GM19328 (cell line): ENCODE results near the gene ARHGEF16.

Source experiments
- ATAC-seq: cut with Tn5 transposase; IDR thresholded peaks from one replicate; pipeline ENCODE4 v1.9.1; 2021; ENCODE audit warnings: mild to moderate bottlenecking, moderate library complexity; ENCODE audit not compliant: unreplicated experiment

ARHGEF16 gene

GRCh38 chr1:3453891-3454810 is at the start of gene ARHGEF16:
ARHGEF16 (plus strand) TSS chr1:3454665; CDS start chr1:3463085, 8,420 bp downstream.
- ATAC-seq = no peak

DNA sequence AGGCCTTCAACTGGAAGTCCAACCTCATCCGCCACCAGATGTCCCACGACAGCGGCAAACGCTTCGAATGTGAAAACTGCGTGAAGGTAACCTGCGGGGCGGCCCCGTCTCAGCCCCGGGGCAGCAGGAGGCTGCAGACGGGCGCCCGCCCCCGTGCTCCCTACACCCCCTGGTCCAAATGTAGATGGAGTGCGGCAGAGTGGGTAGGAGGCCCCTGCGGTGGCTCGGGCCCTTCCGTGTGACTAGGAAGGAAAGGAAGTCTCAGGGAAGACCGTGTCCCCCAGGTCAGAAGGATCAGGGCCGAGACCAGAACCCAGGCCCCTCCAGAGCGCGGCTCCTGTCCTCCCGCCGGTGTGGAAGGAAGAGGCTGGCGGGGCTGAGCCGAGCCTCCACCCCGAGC is 49.7 kb upstream of the ARHGEF16 start:
- no peak for ATAC-seq

- no peak for ATAC-seq
These were observed 49.0 kb upstream of the ARHGEF16 start for GRCh38 chr1:3405491-3405890.

DNA sequence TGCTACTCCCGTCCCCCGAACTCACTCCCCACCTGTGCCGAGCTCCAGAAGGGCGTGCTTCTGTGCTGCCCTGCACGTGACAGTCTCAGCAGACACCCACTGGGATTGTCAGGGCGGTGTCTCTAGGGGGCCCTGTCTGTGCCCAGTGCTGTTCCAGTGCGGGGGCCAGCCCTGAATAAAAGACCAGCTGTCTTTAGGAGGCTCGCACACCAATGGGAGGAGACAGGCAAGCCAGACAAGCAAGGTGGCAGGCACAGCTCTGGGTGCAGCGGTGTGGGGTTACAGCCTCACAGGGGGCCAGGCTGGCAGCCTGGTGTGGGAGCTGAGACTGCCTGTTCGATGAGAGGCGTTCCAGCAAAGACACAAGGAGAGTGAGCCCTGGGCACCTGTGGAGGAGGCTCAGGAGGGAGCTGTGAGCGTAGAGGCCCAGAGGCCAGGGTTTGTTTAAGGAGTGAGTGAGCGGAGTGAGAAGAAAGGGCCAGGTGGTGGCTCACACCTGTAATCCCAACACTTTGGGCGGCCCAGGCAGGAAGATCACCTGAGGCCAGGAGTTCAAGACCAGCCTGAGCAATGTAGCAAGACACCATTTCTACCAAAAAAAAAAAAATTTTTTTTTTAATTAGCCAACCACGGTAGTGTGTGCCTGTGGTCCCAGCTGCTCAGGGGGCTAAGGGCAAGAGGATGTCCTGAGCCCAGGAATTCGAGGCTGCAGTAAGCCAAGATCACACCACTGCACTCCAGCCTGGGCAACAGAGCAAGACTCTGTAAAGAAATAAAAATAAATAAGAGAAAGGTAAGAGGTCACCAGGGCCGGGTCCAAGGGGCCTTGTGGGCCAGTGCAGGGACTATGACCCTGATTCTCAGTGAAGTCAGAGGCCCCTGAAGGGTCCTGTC is 48.2 kb upstream of the ARHGEF16 start:
- no peak for ATAC-seq

DNA sequence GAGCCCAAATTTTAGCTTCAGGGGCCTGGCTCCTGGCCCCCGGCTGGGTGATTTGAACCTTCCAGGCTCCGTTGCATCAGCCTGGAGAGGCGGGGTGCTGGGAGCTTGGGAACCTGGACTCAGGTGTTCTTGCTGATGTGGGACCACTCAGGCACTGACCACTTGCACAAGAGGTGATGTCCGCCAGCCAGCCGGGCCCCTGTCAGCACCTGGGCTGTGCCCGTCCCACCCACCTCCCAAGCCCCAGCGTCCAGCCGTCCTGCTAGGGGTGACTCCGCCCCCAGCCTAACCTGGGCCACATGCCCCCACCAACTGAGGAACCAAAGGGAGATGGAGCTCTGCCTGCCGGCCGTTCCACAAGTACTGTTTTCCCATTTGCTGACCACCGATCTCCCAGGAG is 47.4 kb upstream of the ARHGEF16 start:
- ATAC-seq = no peak

DNA sequence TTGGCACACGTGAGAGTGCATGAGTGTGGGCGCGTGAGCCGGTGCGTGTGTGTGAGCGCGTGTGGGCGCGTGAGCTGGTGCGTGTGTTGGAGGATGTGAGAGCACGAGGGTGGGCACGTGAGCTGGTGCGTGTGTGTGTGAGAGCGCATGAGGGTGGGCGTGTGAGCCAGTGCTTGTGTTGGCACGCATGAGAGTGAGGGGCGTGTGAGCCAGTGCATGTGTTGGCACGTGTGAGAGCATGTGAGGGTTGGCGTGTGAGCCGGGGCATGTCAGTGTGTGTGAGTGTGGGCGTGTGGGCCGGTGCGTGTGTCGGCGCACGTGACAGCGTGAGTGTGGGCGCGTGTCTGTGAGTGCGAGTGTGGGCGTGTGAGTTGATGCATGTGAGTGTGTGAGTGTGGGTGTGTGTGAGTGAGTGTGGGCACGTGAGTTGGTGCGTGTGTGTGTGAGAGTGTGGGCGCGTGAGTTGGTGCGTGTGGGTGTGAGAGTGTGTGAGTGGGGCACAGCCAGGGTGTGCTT is 45.7 kb upstream of the ARHGEF16 start:
- no peak for ATAC-seq

DNA sequence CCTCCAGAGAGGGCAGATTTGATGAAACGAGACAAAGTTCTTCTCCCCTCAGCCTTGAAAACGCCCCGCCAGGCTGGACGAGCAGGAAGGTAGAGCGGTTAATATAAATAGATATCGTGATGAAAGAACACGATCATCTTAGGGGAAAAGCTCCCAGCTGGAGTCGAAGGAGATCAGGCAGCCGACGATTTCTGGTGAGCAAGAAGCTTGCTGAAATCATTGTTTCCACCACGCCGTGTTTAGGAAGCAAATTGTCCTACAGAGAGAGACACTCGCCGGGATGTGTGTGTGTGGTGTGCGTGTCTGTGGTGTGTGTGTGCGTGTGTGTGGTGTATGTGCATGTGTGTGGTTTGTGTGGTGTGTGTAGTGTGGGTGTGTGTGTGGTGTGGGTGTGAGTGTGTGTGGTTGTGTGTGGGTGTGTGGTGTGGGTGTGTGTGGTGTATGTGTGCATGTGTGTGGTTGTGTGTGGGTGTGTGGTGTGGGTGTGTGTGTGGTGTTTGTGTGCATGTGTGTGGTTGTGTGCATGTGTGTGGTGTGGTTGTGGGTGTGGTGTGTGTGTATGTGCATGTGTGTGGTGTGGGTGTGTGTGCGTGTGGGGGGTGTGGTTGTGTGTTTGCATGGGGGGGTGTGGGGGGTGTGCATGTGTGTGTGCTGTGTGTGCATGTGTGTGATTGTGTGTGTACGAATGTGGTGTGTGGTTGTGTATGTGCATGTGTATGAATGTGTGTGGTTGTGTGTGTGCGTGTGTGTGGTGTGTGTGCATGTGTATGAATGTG is 44.9 kb upstream of the ARHGEF16 start:
- ATAC-seq = no peak

DNA sequence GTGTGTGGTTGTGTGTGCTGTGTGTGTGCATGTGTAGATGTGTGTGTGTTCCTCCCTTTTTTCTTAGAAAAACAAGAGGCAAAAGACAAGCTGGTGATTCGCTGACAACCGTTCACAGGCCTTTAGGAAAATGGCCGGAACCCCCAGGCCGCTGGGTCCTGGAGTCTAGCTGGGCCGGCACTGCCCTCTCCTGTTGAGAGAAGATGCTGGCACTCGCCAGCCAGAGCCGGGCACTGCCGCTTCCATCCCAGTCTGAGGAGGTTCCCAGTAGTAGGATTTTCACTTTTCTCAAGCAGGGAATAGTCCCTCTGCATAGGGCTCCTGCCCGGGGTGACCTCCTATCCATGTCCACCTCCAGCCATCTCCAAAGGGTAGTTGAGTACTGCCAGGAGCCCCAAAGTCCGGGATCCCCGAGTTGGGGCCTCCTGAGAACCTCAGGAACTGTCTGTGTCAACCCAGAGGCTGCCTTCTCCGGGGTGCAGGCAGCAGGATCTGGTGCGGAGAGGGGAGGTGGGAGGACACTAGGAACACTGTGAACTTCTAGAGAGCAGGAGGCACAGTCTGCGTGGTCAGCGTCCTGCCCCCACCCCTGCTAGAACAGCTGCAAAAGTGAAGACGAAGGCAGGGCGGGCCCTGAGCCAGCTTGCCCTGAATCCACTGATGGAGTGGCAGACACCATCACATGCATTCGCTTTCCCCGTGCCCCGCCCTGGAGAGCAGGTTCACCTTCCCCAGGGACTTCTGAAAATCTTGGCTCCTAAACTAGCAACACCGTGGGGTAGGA is 44.1 kb upstream of the ARHGEF16 start:
- no peak for ATAC-seq

DNA sequence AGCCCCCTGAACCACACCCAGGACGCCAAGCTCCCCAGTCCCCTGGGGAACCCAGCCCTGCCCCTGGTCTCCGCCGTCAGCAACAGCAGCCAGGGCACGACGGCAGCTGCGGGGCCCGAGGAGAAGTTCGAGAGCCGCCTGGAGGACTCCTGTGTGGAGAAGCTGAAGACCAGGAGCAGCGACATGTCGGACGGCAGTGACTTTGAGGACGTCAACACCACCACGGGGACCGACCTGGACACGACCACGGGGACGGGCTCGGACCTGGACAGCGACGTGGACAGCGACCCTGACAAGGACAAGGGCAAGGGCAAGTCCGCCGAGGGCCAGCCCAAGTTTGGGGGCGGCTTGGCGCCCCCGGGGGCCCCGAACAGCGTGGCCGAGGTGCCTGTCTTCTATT is 42.7 kb upstream of the ARHGEF16 start:
- no peak for ATAC-seq

DNA sequence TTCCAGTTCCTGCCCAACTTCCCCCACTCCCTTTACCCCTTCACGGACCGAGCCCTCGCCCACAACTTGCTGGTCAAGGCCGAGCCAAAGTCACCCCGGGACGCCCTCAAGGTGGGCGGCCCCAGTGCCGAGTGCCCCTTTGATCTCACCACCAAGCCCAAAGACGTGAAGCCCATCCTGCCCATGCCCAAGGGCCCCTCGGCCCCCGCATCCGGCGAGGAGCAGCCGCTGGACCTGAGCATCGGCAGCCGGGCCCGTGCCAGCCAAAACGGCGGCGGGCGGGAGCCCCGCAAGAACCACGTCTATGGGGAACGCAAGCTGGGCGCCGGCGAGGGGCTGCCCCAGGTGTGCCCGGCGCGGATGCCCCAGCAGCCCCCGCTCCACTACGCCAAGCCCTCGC is 42.1 kb upstream of the ARHGEF16 start:
- no peak for ATAC-seq

- no peak for ATAC-seq
These were observed 40.3 kb upstream of the ARHGEF16 start for GRCh38 chr1:3413975-3414710.

DNA sequence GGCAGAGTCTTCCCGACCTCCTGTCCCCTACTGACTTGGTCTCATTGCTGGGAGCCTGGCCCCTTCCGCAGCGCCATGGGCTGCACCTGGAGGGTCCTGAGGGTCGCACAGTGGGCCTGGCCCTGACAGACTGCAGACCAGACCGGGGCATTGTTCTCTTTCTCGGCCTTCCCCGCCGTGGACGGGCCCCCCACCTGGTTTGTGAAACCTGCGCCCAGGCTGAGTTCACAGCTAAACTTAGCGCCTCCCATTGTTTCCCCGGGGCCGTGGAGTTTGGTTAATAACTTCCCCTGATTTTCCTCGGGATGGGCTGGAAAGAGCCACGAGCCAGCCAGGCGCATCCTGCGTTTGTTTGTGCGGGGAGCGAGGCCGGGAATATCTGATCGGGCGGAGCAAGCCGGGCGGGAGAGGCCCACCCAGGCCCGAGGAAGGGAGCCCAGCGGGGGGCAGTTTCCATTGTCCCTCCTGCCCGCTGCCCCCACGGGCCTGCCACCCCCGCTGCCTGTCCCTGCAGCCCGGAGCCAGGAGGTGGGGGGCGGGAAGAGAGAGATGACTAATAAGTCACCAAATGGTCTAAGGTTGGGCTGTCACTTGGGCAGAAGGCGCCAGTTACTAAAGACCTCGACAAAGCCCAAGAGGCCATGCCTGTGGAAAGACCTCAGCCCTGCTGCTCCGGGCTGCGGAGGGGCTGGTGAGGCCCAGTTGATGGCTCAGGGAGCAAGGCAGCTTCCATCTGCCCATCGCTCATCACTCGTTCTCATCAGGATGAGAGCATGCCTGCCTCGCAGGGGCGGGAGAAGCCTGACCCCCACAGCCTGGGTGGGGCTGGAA is 39.0 kb upstream of the ARHGEF16 start:
- ATAC-seq = no peak

GRCh38 chr1:3417082-3417739 is 37.3 kb upstream of the ARHGEF16 start:
- ATAC-seq = no peak

- ATAC-seq = no peak
These were observed 36.5 kb upstream of the ARHGEF16 start for GRCh38 chr1:3417934-3418333.

- ATAC-seq = no peak
These were observed 35.9 kb upstream of the ARHGEF16 start for GRCh38 chr1:3418600-3418999.

- ATAC-seq = no peak
These were observed 34.9 kb upstream of the ARHGEF16 start for GRCh38 chr1:3419415-3420204.
